Adrenal gland (tissue), 12 donors: Measurements from ENCODE around the gene COL15A1. TPM values are rescaled to one million over a fixed set of nuclear protein-coding genes. Genes with fewer than 3 reads are reported as not detected.

Experiments used
- DNase-seq, 7 donors: peaks; one replicate each; pipeline ENCODE4 v3.0.0-alpha.2; 2019 to 2020
- H3K27ac ChIP-seq, 5 donors: fragments of 200-600 bp; sonication (generic) in 4 of 5; 1 replicate in 3 of 5; 2 replicates in 2 of 5; pipeline versions ENCODE4 v1.5.1 to v1.8.0; 2016 to 2020; ENCODE audit warnings: mild to moderate bottlenecking in 1 of 5
- H3K27me3 ChIP-seq: fragments of 200-600 bp; 2 replicates; pipeline ENCODE4 v1.8.0; 2021
- H3K36me3 ChIP-seq, 2 donors: fragments of 200-600 bp; replicated peaks in 1 of 2; 1 replicate in 1 of 2; 2 replicates in 1 of 2; pipeline versions ENCODE4 v1.5.1 to v1.8.0; 2018 to 2022
- H3K4me1 ChIP-seq, 2 donors: fragments of 200-600 bp; replicated peaks in 1 of 2; 1 replicate in 1 of 2; 2 replicates in 1 of 2; pipeline versions ENCODE4 v1.5.1 to v1.8.0; 2018 to 2021
- H3K4me3 ChIP-seq, 4 donors: fragments of 200-600 bp; sonication (generic) in 3 of 4; one replicate each; pipeline ENCODE4 v1.5.1; 2016 to 2018
- H3K9me3 ChIP-seq, 3 donors: fragments of 200-600 bp; sonication (generic) in 1 of 3; replicated peaks in 1 of 3; 1 replicate in 2 of 3; 2 replicates in 1 of 3; pipeline versions ENCODE4 v1.5.1 to v1.8.0; 2016 to 2021
- POLR2A ChIP-seq, 2 donors: fragments of 450-650 bp; IDR thresholded peaks; one replicate each; pipeline ENCODE4 v1.6.1; 2017; ENCODE audit warnings: antibody characterized with exemption in 2 of 2, mild to moderate bottlenecking in 2 of 2, moderate library complexity in 1 of 2
- WGBS, 4 donors: extraction: QIAGEN DNeasy Blood & Tissue Kit in 2 of 4; methylation state at CpG; one replicate each; pipeline versions ENCODE4 v1.1.5 to v1.1.7; 2013 to 2017; 5-methylcytosine and 5-hydroxymethylcytosine counted together
- intact Hi-C, 2 donors: fragments of 100-400 bp; cut with DNase I; formaldehyde crosslinking; loops; one replicate each; pipeline versions ENCODE4 v1.14.1 to v1.15.0; 2022 to 2023
- polyA plus RNA-seq, 3 donors: library from polyadenylated mRNA; stranded (reverse); fragments of 200-250 nt in 2 of 3; fragments of 350-450 nt in 1 of 3; fragmentation: Illumina TruSeq in 1 of 3; extraction: RNeasy Lipid Tissue Mini Kit (QIAGEN cat#74804) in 1 of 3; gene quantifications; one replicate each; pipeline ENCODE4 v1.2.3, GENCODE V29; 2013 to 2014
- total RNA-seq, 9 donors: library from RNA; depleted of rRNA in 4 of 9; stranded (reverse); fragments of >200 nt in 4 of 9; fragments of 120-200 nt in 1 of 9; fragmentation: NEBNext Ultra II Directional in 1 of 9; extraction: Animal tissue kit (Norgen Biotek cat#: 25700) in 1 of 9; gene quantifications; one replicate each; pipeline versions ENCODE4 v1.1.0 to v1.2.4, GENCODE V29; 2013 to 2023
- TF ChIP-seq, protein P1 (sequence below), 6 experiments: fragments of 450-650 bp in 4 of 6; fragments of 200-600 bp in 2 of 6; sonication (generic) in 1 of 6; IDR thresholded peaks; 1 replicate in 5 of 6; 2 replicates in 1 of 6; pipeline versions ENCODE4 v1.5.1 to v1.8.0; 2016 to 2021; ENCODE audit warnings: antibody characterized with exemption in 6 of 6, mild to moderate bottlenecking in 2 of 6, moderate library complexity in 1 of 6
- donor health status: healthy with polysubstance abuse.
- donor health status: Bipolar disorder and iron deficiency.
- donor health status: DM: yes; HTN: yes; CAD: no.
- donor health status: DM: no; HTN: no; CAD: no.
- donor health status: DM: no; HTN: no; CAD: no.
- donor health status: DM: yes; HTN: yes; CAD: no.

COL15A1 gene
- total and polyA plus RNA-seq, 12 donors, result 34.8 to 320 (median 101) TPM

DNA sequence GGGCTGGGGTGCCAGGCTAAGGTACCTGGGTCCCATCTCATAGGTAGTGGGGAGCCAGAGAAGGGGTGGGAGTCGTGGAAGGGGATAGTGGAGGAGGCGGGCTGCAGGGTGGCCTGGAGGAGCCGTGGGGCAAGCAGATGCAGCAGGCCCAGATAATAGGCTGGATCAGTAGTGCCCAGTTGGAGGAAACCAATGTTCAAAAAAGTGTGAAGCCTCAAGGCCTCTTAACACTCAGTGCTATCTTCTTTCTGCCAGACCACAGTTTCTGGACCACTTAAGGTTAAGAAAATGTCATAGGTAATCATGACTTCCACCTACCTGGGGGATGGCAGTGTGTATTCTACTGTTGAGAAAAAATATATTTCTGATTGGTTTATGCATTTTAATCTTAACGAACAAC is 97.9 kb downstream of the COL15A1 start:
- H3K4me3 ChIP-seq, result no peak overlapping the region
- no peak for DNase-seq
- no peaks in the 10 kb centered on the region for H3K27me3 ChIP-seq
- WGBS, 4 donors, result 87 to 95% (median 92%) methylated on average over 4 of the region's 4 CpGs
- TF ChIP-seq, protein P1, sequence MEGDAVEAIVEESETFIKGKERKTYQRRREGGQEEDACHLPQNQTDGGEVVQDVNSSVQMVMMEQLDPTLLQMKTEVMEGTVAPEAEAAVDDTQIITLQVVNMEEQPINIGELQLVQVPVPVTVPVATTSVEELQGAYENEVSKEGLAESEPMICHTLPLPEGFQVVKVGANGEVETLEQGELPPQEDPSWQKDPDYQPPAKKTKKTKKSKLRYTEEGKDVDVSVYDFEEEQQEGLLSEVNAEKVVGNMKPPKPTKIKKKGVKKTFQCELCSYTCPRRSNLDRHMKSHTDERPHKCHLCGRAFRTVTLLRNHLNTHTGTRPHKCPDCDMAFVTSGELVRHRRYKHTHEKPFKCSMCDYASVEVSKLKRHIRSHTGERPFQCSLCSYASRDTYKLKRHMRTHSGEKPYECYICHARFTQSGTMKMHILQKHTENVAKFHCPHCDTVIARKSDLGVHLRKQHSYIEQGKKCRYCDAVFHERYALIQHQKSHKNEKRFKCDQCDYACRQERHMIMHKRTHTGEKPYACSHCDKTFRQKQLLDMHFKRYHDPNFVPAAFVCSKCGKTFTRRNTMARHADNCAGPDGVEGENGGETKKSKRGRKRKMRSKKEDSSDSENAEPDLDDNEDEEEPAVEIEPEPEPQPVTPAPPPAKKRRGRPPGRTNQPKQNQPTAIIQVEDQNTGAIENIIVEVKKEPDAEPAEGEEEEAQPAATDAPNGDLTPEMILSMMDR (IDR thresholded peaks at IDR 0.05), result no peak
- no peak for TF ChIP-seq POLR2A (IDR thresholded peaks at IDR 0.05)
- H3K36me3 ChIP-seq, result peaks cover 0 to 47% of the 10 kb centered on the region in 2 donors
- H3K4me1 ChIP-seq, result peaks cover 5 to 8% of the 10 kb centered on the region in 2 donors
- peak overlapping the region in 1 of 5 donors; percentile 59 for H3K27ac ChIP-seq
- no peaks in the 10 kb centered on the region for H3K9me3 ChIP-seq
- intact Hi-C loops, result no loop called here

DNA sequence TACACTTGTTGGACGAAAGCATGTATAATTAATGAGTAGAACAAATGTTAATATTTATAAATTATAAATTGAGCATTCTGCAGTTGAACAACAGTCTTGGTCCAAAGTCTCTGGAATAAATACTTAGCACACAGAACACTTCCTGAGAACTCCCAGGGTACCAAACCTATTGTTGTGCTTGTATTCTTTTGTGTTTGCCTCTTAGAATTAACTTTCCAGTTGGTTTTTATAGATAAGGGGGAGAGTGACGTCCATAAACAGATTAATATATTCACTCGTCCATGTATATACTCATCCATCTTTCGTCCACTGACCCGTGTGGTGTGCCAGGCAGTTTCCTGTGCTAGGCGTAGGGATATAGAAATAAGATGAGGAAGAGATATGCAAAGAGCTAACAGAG is 98.9 kb downstream of the COL15A1 start:
- peaks cover 5 to 8% of the 10 kb centered on the region in 2 donors for H3K4me1 ChIP-seq
- intact Hi-C loops, result no loop called here
- peaks cover 0 to 45% of the 10 kb centered on the region in 2 donors for H3K36me3 ChIP-seq
- no peak for TF ChIP-seq POLR2A (IDR thresholded peaks at IDR 0.05)
- TF ChIP-seq, protein P1 (IDR thresholded peaks at IDR 0.05), result no peak
- no peaks in the 10 kb centered on the region for H3K9me3 ChIP-seq
- no peaks in the 10 kb centered on the region for H3K27me3 ChIP-seq
- no peak for DNase-seq
- 79 to 83% (median 81%) methylated on average over 6 of the region's 6 CpGs for WGBS, 4 donors
- no peak overlapping the region for H3K27ac ChIP-seq
- no peak overlapping the region for H3K4me3 ChIP-seq

DNA sequence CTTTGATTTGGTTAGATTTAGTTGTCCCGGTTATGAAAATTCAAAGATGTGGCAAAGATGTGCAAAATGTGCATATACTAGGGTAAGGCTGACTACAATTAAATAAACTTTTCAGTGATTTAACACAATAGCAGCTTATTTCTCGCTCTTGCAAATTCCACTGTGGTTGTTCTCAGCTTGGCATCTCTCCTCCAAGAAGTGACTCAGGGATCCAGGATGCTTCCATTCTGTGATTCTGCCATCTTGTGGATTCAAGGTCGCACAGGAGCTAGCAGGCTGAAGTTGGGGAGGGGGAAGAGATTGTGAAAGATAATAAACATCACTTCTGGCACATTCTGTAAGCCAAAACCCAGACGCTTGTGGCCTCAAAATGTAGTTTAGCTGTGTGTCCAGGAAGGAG is 101.1 kb downstream of the COL15A1 start:
- Histone ChIP-seq H3K9me3 (no peaks in the 10 kb centered on the region), H3K27me3 (no peaks in the 10 kb centered on the region), H3K4me3 (no peak overlapping the region), H3K36me3 (peaks cover 0 to 49% of the 10 kb centered on the region in 2 donors), H3K4me1 (peaks cover 8 to 16% of the 10 kb centered on the region in 2 donors), H3K27ac (no peak overlapping the region)
- TF ChIP-seq, protein P1 (IDR thresholded peaks at IDR 0.05), result no peak
- intact Hi-C loops, result no loop called here
- 84 to 91% (median 89%) methylated on average over 4 of the region's 4 CpGs for WGBS, 4 donors
- DNase-seq, result no peak

DNA sequence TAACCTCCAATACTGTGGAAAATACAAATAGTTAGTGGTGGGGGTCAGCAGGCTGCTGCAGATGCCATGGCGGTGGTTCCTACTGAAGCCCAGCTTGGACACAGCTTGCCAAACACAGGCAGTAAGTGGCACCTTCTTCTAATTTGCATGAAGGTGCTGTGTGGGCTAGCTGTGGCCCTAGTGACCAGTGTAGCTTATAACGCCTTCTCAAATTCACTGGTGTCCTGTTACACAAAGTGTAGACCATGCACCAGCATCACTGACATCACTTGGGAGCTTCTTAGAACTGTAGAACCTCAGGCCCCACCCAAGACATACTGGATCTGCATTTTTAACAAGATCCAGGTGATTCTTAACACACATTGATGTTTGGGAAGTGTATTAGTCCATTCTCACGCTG is 102.4 kb downstream of the COL15A1 start:
- Histone ChIP-seq H3K9me3 (no peaks in the 10 kb centered on the region), H3K27ac (no peak overlapping the region), H3K27me3 (no peaks in the 10 kb centered on the region), H3K4me1 (peaks cover under 1 to 24% of the 10 kb centered on the region in 2 donors), H3K36me3 (peaks cover 0 to 47% of the 10 kb centered on the region in 2 donors), H3K4me3 (no peak overlapping the region)
- no peak for TF ChIP-seq POLR2A (IDR thresholded peaks at IDR 0.05)
- TF ChIP-seq, protein P1 (IDR thresholded peaks at IDR 0.05), result no peak
- intact Hi-C loops, result no loop called here
- DNase-seq, result no peak
- 94 to 100% (median 97%) methylated on average over 2 to 3 of the region's 3 CpGs for WGBS, 4 donors
